Transverse colon (tissue), 4 donors: ENCODE results near the gene GNLY. TPM values are rescaled to one million over a fixed set of nuclear protein-coding genes. Genes with fewer than 3 reads are reported as not detected.
A peak's percentile ranks its signal among the peaks of the same experiment; 100 is the strongest.

ENCODE experiments used
- DNase-seq: peaks from one replicate; pipeline ENCODE4 v3.0.0-alpha.2; 2019
- H3K27ac ChIP-seq, 4 donors: fragments of 200-600 bp; sonication (generic); 2 replicates each; pipeline ENCODE4 v1.5.1; 2016 to 2018; ENCODE audit warnings: inconsistent platforms in 4 of 4
- H3K27me3 ChIP-seq: fragments of 200-600 bp; sonication (generic); 2 replicates; pipeline ENCODE4 v1.5.1; 2017; ENCODE audit warnings: inconsistent platforms
- H3K36me3 ChIP-seq, 4 donors: fragments of 200-600 bp; sonication (generic); 2 replicates each; pipeline ENCODE4 v1.5.1; 2017 to 2019; ENCODE audit warnings: inconsistent platforms in 4 of 4
- H3K4me1 ChIP-seq, 4 donors: fragments of 200-600 bp; sonication (generic); 2 replicates each; pipeline ENCODE4 v1.5.1; 2017 to 2020; ENCODE audit warnings: inconsistent platforms in 4 of 4
- H3K4me3 ChIP-seq, 4 donors: fragments of 200-600 bp; sonication (generic); 1 replicate in 1 of 4; 2 replicates in 3 of 4; pipeline versions ENCODE4 v1.5.1 to v1.6.1; 2017 to 2019; ENCODE audit warnings: inconsistent platforms in 4 of 4
- H3K9me3 ChIP-seq, 2 donors: fragments of 200-600 bp; sonication (generic); 2 replicates each; pipeline ENCODE4 v1.5.1; 2017 to 2019; ENCODE audit warnings: inconsistent platforms in 2 of 2
- CTCF ChIP-seq, 5 experiments: fragments of 200-600 bp in 3 of 5; fragments of 450-650 bp in 2 of 5; sonication (generic) in 3 of 5; IDR thresholded peaks; 1 replicate in 2 of 5; 2 replicates in 3 of 5; pipeline ENCODE4 v1.5.1; 2016 to 2017; ENCODE audit warnings: antibody characterized with exemption in 5 of 5, inconsistent platforms in 3 of 5, mild to moderate bottlenecking in 2 of 5, moderate library complexity in 1 of 5
- EP300 ChIP-seq: sonication (generic); formaldehyde crosslinking; IDR thresholded peaks from one replicate; pipeline ENCODE4 v1.6.1; 2017; ENCODE audit warnings: antibody characterized with exemption, low read depth
- POLR2A ChIP-seq: fragments of 450-650 bp; IDR thresholded peaks from one replicate; pipeline ENCODE4 v1.6.1; 2016; ENCODE audit warnings: antibody characterized with exemption, mild to moderate bottlenecking, moderate library complexity
- POLR2AphosphoS5 ChIP-seq, 3 donors: sonication (generic); formaldehyde crosslinking; IDR thresholded peaks; one replicate each; pipeline ENCODE4 v1.6.1; 2016; ENCODE audit warnings: antibody characterized with exemption in 3 of 3
- WGBS, 2 donors: methylation state at CpG; one replicate each; pipeline ENCODE4 v1.1.5; 2018; ENCODE audit warnings: low coverage in 1 of 2; 5-methylcytosine and 5-hydroxymethylcytosine counted together
- in situ Hi-C, 4 donors: fragments of 200-750 bp; cut with MboI; loops; one replicate each; pipeline versions ENCODE4 v1.15.0 to v1.15.1; 2017; ENCODE audit warnings: low sequenced_read_pairs in 3 of 4, low pct_ligation_motif_present in 1 of 4, low pct_unique_long_range_greater_than_20kb in 1 of 4
- intact Hi-C: fragments of 100-400 bp; cut with DNase I; formaldehyde crosslinking; loops from one replicate; pipeline ENCODE4 v1.15.1; 2023; ENCODE audit warnings: low total_unique reads
- total RNA-seq, 4 donors: library from RNA; depleted of rRNA; stranded (reverse); fragments of >200 nt; gene quantifications; one replicate each; pipeline ENCODE4 v1.1.0, GENCODE V29; 2016

Gene GNLY
- total RNA-seq, 4 donors from 2014 or later: 5.2 to 11.7 TPM; not detected in 2

- in situ Hi-C loops (no loop called here), intact Hi-C loops (no loop called here)
- Histone ChIP-seq H3K27ac (peak overlapping the region in 1 of 4 donors; percentile 13), H3K4me1 (peaks cover 0 to 19% (median 3%) of the 10 kb centered on the region in 4 donors), H3K27me3 (no peaks in the 10 kb centered on the region), H3K36me3 (no peaks in the 10 kb centered on the region), H3K4me3 (no peak overlapping the region), H3K9me3 (no peaks in the 10 kb centered on the region)
- TF ChIP-seq EP300 (no peak), CTCF (IDR thresholded peaks at IDR 0.05) (no peak), POLR2AphosphoS5 (IDR thresholded peaks at IDR 0.05) (no peak), POLR2A (no peak)
- no peak for DNase-seq
- 44 to 67% methylated on average over 1 to 4 of the region's 4 CpGs for WGBS, 2 donors
These were observed 8.6 kb downstream of the GNLY start for GRCh38 chr2:85702800-85703199.

- TF ChIP-seq CTCF (IDR thresholded peaks at IDR 0.05) (no peak), EP300 (no peak), POLR2AphosphoS5 (IDR thresholded peaks at IDR 0.05) (no peak), POLR2A (no peak)
- no peaks in the 10 kb centered on the region for H3K9me3 ChIP-seq
- intact Hi-C loops (no loop called here), in situ Hi-C loops (no loop called here)
- no peak for DNase-seq
- H3K27me3 ChIP-seq: no peaks in the 10 kb centered on the region
- H3K27ac ChIP-seq: no peak overlapping the region
- H3K4me3 ChIP-seq: no peak overlapping the region
- no peaks in the 10 kb centered on the region for H3K36me3 ChIP-seq
- H3K4me1 ChIP-seq: peaks cover 0 to 24% (median 3%) of the 10 kb centered on the region in 4 donors
These were observed 9.2 kb downstream of the GNLY start for GRCh38 chr2:85703329-85703728.

GRCh38 chr2:85704038-85704437, 9.9 kb downstream of the GNLY start:
- H3K27me3 ChIP-seq: no peaks in the 10 kb centered on the region
- no peak for TF ChIP-seq POLR2A
- no peak for TF ChIP-seq POLR2AphosphoS5 (IDR thresholded peaks at IDR 0.05)
- TF ChIP-seq EP300: no peak
- TF ChIP-seq CTCF (IDR thresholded peaks at IDR 0.05): no peak
- in situ Hi-C loops (no loop called here), intact Hi-C loops (no loop called here)
- no peak for DNase-seq
- H3K4me3 ChIP-seq: no peak overlapping the region
- WGBS, 2 donors: 78 to 91% methylated on average over 2 to 3 of the region's 3 CpGs
- peak overlapping the region in 1 of 4 donors; percentile 16 for H3K27ac ChIP-seq
- H3K9me3 ChIP-seq: no peaks in the 10 kb centered on the region
- H3K36me3 ChIP-seq: no peaks in the 10 kb centered on the region
- H3K4me1 ChIP-seq: peaks cover 0 to 28% (median 3%) of the 10 kb centered on the region in 4 donors

- no peak for TF ChIP-seq CTCF (IDR thresholded peaks at IDR 0.05)
- no peak for TF ChIP-seq POLR2A
- no peak for TF ChIP-seq EP300
- no peak for TF ChIP-seq POLR2AphosphoS5 (IDR thresholded peaks at IDR 0.05)
- Histone ChIP-seq H3K4me3 (no peak overlapping the region), H3K27ac (peak overlapping the region; percentile 51 to 65 (median 61)), H3K36me3 (no peaks in the 10 kb centered on the region), H3K4me1 (peaks cover 0 to 31% (median 4%) of the 10 kb centered on the region in 4 donors), H3K27me3 (no peaks in the 10 kb centered on the region), H3K9me3 (no peaks in the 10 kb centered on the region)
- no peak for DNase-seq
- intact Hi-C loops (no loop called here), in situ Hi-C loops (no loop called here)
- 65 to 77% methylated on average over 5 to 8 of the region's 8 CpGs for WGBS, 2 donors
These were observed 10.9 kb downstream of the GNLY start for GRCh38 chr2:85704800-85705679.
